Activated CD8-positive, alpha-beta memory T cell treated with anti-CD3 and anti-CD28 coated beads, Interleukin-2, amount 50 U/mL, for 4 hours (primary cell): Measurements from ENCODE around the gene DUS3L.
A peak's percentile ranks its signal among the peaks of the same experiment; 100 is the strongest.

Experiments used
- DNase-seq: peaks from one replicate; pipeline ENCODE4 v3.0.0-alpha.2; 2020

DUS3L gene

DNA sequence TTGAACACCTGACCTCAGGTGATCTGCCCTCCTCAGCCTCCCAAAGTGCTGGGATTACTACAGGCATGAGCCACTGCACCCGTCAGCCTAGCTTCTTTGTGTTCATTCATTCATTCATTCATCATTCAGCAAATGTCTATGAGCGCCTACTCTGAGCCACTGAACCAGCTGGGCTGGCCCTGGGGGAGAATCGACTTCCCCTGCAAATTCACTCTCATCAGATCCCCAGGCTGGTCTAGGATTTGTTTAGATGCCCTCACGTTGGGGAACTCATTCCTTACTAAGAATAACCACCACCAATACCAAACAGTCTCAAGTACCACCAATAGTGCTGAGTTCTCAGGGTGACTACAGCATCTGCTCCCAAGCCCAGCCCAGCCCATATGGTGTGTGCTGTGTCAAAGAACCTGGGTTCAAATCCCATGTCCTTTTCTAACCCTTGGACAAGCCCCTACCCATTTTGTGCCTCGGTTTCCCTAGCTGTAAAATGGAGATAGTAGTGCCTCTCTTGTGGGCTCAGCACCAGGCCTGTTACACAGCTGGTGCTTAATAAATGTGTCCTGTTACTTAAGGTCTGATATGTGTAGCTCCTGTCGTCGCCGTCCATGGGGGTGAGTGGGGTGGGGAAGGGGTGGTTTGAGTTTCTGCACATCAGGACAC, 30.7 kb upstream of the DUS3L start:
- DNase-seq = no peak

DNA sequence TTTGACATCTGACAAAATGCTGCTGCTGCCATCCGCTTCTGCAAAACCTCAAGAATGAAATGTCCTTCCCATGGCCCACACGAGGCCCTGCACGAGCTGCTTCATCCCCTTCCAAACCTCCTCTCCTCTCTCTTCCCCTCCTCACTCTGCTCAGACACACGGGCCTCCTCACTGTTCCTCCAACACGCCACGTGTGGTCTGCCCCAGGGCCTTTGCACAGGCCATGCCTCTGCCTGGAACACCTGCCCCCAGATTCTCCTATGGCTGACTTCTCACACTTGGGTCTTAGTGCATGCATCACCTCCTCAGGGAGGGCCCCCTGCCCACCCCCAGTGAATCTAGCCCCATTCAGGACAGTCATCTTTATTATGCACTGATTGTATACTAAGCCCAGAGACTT, 29.8 kb upstream of the DUS3L start:
- DNase-seq = no peak

DNA sequence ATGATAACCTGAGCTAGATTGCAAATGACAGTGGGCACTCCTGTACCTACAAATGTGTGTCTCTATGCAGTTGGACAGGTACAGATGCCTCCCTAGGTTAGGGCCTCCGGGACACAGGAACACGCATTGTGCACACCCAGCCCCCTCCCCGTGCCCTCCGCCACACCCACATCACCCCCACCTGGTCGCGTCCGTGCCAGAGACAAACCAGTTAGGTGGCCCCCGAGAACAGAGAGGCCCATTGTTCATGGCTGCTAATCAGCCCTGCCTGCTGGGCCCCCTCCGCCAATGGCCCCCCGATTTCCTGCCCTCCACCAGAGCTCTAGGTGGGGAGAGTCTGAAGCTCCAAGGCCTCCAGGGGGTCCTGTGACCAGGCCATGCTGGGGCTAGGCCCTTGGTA, 27.6 kb upstream of the DUS3L start:
- DNase-seq = no peak

DNA sequence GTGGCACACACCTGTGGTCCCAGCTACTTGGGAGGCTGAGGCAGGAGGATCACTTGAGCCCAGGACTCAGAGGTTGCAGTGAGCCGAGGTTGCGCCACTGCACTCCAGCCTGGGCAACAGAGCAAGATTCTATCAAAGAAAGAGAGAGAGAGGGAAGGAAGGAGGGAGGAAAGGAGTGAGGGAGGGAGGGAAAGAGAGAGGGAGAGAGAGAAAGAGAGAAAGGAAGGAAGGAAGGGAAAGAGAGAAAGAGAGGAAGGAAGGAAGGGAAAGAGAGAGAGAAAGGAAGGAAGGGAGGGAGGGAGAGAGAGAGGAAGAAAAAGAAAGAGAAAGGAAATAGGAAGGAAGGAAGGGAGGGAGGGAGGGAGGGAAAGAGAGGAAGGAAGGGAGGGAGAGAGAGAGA, 26.3 kb upstream of the DUS3L start:
- no peak for DNase-seq

DNA sequence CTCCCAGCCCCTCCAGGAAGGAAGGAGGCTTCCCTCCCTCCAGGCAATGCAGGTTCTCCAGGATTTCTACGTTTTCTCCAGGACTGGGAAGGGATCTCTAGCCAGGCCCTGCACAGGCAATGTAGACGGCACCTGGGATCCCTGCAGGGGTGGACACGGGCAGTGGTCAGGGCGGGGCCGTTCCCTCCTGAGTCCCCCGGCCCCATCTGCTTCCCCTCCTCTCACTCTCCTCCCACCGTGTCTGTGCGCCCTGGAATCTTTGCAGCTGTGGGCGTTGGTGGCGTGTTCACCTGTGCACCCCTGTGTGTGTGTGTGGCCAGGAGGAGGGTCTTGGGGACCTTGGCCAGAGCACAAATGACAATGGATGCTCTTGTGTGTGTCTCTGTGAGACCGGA, 23.9 kb upstream of the DUS3L start:
- no peak for DNase-seq

DNA sequence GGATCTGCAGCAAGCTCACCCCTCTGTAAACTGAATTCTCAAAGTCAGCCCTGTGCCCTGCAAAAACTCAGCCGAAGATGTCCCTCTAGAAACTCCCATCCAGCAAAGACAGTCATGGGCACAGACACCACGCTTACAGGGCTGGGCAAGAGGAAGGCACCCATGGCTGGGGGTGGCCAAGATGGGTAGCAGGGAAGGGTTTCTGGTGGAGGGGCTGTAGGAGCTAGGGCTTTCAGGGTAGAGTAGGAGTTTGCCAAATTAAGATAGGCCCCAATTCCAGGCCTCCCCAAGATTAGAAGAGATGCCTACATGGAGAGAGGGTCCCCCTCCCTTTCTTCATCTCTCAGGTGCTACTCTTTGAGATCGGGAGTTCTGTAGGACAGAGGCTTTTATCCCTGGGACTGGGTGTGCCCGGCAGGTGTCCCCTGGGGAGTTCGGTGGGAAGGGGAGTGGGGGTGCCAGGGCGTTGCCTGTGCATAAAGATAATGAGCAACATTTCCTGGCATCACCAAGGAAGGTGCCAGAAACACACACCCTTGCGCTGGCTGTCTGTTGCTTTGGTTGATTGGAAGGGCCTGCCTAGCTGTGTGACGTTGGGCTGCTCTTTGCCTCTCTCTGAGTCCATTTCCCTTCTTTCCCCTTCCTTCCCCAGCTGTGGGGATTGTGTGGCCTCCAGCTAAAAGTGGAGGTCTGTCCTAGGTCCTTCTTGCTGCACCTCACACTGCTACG, 23.3 kb upstream of the DUS3L start:
- no peak for DNase-seq

DNA sequence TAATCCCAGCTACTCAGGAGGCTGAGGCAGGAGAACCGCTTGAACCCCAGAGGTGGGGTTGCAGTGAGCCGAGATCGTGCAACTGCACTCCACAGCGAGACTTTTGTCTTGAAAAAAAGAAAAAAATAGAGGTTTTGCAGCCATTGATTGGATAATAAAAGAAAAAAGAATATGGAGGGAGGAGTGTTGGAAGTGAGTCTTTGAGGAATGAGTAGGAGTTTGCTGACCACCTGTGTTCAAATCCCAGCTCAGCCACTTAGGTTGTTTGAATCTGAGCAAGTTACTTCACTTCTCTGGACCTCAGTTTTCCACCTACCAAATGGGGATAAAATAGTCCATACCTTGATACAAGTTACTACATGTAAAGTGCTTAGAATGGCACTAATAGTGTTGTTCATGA, 20.2 kb upstream of the DUS3L start:
- DNase-seq = no peak

DNA sequence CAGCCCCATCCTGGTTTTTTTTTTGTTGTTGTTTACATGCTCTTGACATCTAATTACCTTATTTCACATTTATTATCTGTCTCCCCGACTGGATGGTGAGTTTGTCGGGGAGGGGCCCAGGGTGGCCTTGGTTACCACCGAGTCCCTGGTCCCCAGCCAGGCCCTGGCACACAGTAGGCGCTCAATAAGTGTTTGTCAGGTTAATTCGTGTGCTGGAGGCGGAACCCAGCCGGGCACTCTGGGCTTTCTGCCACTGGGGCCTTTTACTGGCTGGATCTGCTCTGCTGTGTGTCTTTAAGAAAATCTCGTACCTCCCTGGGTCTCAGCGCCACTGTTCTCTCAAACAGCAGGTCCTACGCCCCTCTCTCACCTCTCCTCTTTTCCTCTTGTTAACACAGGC, 18.5 kb upstream of the DUS3L start:
- DNase-seq = no peak

DNA sequence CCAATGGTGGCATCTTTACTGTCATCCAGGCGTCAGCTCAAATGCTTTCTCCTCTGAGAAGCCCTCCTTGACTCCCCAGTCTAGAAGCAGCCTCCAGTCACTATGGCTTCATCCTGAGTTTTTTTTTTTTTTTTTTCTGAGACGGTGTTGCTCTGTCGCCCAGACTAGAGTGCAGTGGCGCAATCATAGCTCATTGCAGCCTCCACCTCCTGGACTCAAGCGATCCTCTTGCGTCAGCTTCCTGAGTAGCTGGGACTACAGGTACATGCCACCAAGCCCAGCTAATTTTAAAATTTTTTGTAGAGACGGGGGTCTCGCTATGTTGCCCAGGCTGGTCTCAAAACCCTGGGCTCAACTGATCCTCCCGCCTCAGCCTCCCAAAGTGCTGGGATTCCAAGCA, 18.1 kb upstream of the DUS3L start:
- no peak for DNase-seq

DNA sequence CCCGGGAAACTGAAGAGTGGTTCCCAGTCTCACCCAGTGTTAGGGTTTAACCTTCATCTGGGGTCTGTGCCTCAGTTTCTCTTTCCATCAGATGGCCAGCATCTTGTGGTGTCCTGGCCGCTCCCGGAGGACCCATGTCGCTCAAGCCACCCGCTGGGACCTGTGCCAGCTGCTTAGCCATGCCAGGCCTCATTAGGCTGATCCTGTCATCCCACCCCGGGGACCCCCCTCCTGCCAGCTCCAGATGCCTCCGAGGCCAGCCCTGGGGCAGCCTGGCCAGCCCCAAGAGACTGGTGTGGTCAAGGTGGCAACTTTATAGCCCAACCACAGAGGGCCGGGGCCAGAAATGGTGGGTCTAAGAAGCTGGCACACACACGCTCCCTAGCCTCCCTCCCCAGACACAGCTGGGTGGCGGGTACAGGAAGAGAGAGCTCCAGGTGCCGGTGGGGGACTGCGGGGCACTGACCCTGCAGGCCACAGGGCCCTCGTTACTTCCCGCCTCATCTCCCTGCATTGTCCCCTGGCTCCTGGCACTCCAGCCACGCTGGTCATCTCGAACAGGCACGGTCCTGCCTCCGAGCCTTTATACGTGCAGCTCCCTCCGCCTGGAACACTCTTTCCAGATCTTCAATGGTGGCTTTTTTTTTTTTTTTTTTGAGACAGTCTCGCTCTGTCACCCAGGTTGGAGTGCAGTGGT, 17.3 kb upstream of the DUS3L start:
- no peak for DNase-seq

DNA sequence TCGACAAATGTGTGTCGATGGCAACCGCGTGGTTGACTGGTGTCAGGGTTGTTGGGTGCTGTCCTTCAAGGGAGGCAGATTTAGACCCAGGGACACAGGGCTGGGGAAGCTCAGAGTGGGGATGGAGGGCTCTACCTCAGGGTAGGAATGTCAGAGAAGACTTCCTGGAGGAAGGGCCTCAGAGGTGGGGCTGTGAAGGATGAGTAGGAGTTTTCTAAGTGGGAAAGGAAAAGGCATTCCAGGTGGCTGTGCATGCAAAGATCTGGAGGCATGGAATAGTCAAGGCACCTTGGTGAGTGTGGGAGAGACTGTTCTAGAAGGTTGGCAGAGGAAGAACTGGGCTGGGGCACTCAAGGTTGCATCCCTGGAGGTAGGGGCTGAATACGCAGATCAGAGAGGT, 15.9 kb upstream of the DUS3L start:
- DNase-seq = no peak

DNA sequence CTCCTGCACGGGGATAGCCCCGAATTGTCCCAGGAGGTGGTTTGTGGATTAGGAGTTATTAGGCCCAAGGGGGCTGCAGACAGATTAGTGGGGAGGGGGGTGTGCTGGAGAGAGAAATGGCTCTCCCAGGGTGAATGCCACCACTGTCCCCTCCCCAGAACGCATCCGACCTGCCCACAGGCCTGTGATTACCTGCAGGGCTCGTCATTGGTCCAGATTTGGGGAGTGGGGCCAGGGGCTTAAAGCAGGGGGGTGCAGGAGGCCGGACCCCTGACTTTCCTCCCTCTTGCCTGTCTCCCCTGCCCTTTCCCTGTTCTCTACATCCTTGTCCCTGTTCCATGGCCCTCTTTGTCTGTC, 15.1 kb upstream of the DUS3L start:
- no peak for DNase-seq

DNA sequence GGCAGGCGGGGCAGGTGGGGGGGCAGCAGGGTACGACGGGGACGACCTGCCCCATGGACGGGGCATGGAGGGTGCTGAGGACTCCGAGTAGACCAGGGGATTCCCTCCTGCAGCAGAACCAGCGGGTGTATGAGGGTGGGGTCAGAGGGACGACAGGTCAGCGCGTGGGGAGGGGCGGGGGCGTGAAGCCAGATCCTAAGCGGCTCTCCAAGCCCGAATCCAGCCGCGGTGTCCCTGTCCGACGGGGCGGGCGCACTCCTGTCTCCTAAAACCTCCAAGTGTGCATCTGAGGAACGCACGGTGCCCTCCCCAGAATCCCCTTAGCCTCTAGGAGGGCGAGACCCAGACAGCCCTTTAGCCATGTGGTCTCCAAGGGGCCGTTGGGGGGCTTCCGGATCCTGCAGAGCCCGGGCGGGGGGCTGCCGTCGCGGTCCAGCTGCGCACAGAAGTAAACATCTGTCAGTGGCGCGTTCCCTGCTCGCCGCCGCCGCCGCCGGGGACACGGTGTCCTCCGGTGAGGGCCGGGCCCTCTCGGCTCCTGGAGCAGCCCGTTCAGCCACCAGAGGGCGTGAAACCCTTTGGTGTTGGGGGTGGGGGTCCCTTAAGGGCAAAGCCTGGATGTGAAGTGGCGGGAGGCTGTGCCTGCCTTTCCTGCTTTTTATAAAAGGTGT, 14.6 kb upstream of the DUS3L start:
- peak; percentile 70 for DNase-seq

DNA sequence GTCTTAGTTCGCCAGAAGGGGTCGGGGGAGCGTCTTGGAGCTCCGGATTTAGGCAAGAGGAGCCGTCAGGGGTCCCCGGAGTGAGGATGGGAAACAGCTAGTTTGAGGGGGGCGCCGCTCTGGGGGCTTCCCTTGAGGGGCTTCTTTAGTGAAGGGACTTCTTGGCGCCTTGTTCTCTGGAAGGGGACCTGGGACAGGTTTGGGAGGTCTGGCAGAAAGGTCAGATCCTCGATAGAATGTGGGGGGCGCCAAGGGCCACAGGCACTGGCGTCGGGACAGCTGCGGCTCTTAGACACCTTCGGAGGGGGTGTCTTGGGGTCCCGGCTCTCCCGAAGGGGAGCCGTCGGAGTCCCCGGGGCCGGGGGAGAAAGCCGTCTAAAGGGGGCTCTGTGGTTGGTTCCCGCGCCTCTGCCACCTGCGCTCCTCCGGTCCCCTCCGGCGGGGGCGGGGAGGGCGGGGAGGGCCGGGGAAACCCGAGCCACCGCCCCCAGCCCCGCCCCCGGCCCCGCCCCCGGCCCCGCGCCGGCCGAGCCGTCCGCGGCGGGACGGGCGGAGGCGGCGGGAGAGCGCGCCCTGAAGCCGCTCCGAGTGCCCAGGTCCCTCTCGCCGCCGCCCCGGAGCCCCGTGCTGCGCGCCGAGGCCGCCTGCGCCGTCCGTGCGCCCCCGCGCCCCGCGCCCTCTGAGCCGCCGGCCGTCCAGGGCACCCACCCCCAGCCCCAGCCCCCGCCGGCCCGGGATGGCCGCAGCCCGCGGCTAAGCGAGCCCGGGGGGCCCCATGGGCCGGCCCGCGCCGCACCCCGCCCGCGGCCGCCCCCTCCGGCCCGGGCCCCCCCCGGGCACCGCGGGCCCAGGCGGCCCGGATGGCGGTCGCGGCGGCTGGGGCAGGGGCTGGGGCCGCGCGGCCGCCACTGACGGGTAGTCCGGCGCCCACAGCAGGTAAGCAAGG, 13.8 kb upstream of the DUS3L start, which contains the start of gene NRTN:
TSS of gene NRTN (plus strand) at position 552 of the 946 bp plus-strand sequence. CDS start 19,099 bp downstream, outside the sequence.
- DNase-seq = peak; percentile 58

DNA sequence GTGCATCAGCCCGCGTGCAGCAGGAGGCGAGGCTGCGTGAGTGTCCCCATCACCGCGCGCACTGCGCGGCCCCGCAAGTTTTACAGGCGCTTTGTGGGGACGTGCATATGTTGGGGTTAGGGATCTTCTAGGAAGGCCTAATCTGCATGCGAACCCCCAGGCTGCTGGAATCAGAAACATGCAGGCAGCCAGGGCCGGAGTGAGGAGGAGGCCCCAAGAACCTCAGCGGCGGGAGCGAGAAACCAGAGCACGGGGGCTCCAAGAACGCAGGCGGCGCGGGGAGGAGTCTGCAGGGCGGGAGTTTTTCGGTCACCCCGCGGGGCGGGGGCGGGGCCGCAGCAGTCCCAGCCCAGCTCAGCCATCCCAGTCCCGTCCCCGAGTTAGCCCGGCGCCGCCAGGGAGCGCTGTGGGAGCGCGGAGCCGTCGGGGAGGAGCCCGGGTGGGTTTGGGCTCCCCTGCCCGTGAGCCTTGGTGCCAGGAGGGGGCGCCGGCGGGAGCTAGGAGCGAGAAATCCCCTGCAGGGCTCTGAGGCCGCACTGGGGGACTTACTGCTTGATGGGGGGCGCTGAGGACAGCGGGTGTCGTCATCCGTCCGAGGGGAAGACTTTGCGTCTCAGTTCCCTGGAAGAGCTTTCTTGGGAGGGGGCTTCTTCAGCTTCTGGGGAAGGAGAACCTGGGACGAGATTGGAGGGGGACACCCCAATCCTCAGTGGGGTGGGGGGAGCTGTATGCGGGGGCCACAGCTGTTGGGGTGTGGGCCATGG, 13.0 kb upstream of the DUS3L start:
- DNase-seq = peak; percentile 93

DNA sequence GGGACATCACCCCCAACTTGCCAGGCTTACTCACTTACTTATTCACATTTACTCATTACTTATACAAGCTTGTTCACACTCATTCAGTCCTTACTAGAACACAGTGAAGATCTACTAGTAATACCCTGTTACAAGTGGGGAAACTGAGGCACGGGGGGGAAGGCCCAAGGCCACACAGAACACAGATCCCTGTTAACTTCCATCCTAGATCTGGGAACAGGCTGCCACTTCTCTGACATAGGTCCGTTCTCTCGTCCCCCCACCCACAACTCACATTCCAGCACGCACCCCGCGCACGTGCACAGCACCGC, 12.4 kb upstream of the DUS3L start:
- DNase-seq = no peak

DNA sequence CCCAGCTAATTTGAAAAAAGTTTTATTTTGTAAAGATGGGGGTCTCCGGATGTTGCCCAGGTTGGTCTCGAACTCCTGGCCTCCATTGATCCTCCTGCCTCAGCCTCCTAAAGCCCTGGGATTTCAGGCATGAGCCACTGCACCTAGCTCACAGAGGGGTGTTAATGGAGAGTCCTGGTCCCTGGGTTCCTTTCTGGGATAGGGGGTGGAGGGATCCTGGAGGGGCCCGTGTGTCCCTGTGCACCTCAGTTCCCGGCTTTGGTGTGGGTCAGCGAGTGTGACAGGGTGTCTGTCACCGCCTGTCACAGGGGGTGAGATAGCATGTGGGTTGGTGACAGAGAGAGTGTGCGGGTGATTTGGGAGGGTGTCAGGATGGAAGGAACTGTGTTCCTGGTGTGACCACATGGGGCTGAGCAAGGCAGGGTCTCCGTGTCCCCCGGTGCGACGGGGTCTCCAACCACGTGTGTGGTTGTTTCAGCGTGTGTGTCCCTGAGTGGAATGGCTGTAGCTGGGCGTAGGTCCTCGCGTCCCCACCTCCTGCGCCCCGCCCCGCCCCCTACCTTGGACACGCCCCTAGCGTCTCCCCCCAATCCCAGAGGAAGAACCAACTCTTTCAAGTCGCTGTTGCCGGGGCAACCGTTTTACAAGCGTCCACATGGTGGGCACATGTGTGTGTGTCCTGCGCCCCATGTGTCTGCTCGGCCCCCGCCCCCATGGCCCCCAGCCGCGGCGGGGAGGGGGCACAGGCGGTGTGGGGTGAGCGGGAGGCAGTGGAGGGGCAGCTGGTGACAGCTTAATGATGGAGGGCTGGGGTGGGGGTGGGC, 11.0 kb upstream of the DUS3L start:
- DNase-seq = no peak

DNA sequence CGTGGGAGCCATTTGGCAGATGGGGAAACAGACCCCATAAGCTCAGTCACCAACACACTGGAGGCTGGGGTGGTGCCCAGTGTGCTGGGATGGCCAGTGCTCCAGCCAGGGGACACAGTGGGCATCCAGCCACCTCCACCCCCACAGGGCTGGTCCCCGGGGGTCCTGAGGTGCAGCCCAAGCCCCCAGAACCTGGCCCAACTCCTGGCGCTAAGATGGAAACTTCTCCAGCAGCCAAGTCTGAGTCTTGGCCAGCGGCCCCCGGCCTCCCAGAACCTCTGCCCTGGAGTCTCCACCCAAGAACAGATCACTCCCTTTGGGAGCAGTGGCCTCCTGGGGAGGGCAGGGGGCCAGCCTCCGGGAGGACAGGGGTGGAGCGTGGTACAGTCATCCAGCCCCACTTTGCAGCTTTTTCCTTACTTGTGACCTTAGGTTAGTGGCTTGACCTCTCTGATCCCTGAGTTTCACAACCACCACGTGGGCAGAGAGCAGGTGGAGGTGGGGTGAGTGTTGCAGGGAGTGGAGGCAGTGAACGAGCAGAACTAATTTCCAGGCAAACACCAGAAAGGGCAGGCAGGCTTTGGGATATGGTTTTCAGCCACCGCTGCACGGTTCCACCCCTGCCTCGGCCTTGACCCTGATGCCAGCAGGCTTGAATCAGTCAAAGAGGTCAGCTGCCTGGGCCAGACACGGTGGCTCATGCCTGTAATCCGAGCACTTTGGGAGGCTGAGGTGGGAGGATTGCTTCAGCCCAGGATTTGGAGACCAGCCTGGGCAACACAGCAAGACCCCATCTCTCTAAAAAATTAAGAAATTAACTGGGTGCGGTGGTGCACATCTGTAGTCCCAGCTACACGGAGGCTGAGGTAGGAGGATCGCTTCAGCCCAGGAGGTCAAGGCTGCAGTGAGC, 9.7 kb upstream of the DUS3L start:
- DNase-seq = no peak
